NK-92 (cell line): ENCODE results near the gene TPSAB1.
"Not testable (repeated sequence)": the region's sequence is repeated elsewhere in the genome, so short reads cannot be mapped to it uniquely, and the experiment has no call there.

Experiments used
- DNase-seq: peaks from one replicate; lab custom pipeline; 2025; ENCODE audit not compliant: unreplicated experiment; lab: John Stamatoyannopoulos, UW

The TPSAB1 gene

GRCh38 chr16:1223355-1224214 lies 16.9 kb upstream of the TPSAB1 start:
- DNase-seq = no peak

DNA sequence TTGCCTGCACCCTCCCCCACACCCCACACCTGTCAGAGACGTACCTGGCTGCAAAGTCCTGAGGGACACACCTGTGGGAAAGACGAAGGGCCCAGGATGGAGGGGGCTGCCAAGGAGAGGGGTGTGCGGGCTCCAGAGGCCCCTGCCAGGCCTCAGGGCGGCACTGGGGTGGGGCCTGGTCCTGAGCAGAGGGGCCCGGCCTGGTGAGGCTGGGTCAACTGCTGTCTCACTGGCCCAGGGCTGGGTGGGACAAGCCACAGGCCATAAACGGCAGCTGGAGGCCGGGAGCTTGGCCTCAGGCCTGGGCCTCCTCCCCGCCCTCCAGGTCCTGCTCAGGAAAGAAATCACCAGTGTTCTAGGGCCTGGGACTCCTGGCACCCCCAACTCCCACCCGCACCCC lies 15.9 kb upstream of the TPSAB1 start:
- no peak for DNase-seq

- DNase-seq = no peak
Observed at GRCh38 chr16:1225051-1225451, 15.5 kb upstream of the TPSAB1 start, which contains the start of gene TPSG1. Gene TPSG1 (minus strand): TSS chr16:1225268. CDS start chr16:1225252, 16 bp downstream.

GRCh38 chr16:1225728-1226311 lies 14.7 kb upstream of the TPSAB1 start:
- DNase-seq = not testable (repeated sequence)

DNA sequence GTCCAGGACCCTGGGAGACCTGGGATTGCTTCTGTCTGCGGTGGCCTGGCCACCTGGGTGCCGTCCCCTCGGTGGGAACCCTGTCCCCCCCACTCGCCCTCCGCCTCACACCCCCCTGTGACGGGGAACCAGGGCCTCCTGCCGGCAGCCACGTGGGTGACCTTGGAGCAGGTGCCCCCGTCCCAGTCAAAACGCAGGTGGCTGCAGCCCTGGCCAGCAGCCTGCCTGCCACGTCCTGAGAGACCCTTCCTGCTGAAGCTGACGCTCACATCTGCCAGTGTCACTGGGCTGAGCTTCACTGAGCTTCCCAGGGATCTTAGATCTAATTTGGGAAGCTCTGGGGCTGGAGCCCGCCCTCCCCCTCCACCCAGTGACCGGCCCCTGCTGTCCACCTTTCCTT lies 13.8 kb upstream of the TPSAB1 start:
- not testable (repeated sequence) for DNase-seq

DNA sequence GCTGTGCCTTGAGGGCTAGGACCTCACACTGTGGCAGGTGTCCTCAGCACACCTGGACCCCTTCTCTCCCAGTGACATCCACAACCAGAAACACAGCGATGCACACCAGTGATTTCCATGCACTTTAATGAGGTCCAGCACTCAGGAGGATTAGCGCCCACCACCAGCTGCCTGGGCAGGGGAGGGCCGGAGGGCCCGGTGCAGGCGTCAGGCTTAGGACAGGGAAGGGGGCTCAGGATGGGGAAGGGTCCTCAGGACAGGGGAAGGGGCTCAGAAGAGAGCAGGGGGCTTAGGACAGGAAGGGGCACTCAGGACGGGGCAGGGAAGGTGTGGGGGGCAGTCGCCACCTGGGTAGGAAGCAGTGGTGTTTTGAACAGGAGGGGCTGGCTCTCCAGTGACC lies 12.3 kb upstream of the TPSAB1 start:
- DNase-seq = not testable (repeated sequence)

- DNase-seq = not testable (repeated sequence)
Observed at GRCh38 chr16:1229476-1229875, 11.0 kb upstream of the TPSAB1 start.

GRCh38 chr16:1230084-1230470 lies 10.4 kb upstream of the TPSAB1 start, which contains the start of gene TPSB2:
Gene TPSB2 (minus strand): TSS chr16:1230184. CDS start chr16:1229951, 233 bp downstream.
- not testable (repeated sequence) for DNase-seq

DNA sequence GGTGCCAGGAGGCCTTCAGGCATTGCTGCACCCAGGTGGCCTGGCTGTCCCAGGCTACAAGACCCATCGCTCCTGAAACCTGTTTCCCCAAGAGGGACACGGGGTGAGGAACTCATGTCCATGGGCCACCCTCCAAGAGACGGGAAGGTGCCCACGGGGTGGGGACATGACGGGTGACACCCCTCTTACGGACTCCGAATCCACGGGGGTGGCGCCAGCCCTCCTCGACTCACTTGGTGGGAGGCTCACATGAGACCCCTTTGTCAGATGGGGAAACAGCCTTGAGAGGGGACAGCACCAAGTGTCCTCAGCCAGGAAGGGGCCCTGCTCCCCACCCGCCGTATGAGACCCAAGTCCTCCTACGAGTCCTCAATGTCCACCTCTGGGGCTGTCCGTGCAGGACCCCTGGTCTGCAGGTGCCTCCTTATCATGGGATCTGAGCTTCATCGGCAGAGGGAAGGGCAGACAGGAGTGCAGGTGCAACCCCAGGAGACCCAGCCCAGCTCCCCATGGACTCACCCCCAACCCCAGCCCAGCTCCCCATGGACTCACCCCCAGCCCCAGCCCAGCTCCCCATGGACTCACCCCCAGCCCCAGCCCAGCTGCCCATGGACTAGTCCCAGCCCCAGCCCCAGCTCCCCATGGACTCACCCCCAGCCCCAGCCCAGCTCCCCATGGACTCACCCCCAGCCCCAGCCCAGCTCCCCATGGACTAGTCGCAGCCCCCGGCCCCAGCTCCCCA lies 9.9 kb upstream of the TPSAB1 start:
- not testable (repeated sequence) for DNase-seq

DNA sequence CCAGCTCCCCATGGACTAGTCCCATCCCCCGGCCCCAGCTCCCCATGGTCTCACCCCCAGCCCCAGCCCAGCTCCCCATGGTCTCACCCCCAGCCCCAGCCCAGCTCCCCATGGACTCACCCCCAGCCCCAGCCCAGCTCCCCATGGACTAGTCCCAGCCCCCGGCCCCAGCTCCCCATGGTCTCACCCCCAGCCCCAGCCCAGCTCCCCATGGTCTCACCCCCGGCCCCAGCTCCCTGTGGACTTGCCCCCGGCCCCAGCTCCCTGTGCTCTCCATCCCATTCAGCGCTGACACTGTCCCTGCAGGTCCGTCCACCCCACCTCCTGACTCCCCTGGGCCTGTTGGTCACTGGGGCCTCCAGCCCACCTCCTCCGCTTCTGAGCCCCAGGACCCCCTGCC lies 9.2 kb upstream of the TPSAB1 start:
- not testable (repeated sequence) for DNase-seq

- DNase-seq = not testable (repeated sequence)
Observed at GRCh38 chr16:1232049-1232748, 8.3 kb upstream of the TPSAB1 start.

DNA sequence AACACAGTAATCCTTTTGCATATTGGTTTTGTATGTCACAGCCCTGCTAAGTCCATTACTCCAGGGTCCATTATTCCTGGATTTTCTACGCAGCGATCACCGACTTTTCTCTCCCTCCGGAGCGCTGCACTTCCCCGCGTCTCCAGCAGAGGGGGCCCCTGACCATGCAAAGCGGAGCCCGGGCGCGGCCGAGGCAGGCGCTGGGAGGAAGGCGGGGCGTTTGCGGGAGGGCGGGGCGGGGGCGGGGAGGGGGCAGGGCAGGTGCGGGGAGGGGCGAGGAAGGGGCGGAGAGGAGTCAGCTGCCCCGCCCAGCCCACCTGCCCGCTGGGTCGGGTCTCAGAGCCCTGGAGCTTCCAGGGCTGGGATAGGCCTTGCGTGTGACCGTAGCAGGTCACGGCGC lies 3.8 kb upstream of the TPSAB1 start:
- DNase-seq = not testable (repeated sequence)

DNA sequence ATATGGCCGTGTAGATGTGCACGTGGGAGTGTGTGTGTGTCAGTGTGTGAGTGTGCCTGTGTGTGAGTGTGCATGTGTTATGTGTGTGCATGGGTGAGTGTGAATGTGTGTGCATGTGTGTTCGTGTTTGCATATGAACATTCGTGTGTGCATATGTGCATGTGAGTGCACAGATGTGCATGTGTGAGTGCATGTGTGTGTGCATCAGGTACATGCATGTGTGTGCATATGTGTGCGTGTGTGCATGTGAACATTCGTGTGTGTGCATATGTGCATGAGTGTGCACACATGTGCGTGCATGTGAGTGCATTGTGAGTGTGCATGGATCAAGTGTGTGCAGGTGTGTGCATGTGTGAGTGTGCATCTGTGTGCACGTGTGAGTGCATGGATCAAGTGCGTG lies 2.5 kb upstream of the TPSAB1 start:
- no peak for DNase-seq

DNA sequence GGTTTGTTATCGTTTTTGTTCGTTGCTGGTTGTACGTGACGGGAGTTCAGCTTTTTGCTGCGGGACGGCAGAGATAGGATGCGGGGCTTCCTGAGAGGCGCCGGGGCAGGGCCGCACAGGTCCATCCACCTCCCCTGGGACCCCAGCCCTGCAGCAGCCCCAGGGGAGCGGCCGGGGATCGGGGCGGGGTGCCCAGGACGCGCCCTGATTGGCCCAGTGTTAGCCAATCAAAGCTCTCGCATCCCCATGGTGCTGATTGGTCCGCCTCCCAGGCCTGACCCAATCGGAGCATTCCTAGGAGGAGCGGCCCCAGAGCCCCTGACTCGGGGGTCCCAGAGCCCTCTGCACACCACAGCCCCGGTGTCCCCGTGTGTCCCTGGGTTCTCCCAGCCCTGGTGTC lies 1.6 kb upstream of the TPSAB1 start:
- DNase-seq = not testable (repeated sequence)

DNA sequence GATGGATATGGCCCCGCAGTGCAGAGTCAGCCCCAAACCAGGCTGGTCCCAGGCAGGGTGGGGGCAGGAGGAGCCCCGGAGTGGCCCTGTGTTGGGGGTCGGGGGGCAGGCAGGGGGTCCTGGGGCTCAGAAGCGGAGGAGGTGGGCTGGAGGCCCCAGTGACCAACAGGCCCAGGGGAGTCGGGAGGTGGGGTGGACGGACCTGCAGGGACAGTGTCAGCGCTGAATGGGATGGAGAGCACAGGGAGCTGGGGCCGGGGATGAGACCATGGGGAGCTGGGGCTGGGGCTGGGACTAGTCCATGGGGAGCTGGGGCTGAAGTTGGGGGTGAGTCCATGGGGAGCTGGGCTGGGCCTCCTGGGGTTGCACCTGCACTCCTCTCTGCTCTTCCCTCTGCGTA lies 930 bp upstream of the TPSAB1 start:
- DNase-seq = not testable (repeated sequence)

- DNase-seq = not testable (repeated sequence)
Observed at GRCh38 chr16:1241081-1241480, 576 bp downstream of the TPSAB1 start.

GRCh38 chr16:1243363-1243762 lies 2.9 kb downstream of the TPSAB1 start:
- DNase-seq = not testable (repeated sequence)

DNA sequence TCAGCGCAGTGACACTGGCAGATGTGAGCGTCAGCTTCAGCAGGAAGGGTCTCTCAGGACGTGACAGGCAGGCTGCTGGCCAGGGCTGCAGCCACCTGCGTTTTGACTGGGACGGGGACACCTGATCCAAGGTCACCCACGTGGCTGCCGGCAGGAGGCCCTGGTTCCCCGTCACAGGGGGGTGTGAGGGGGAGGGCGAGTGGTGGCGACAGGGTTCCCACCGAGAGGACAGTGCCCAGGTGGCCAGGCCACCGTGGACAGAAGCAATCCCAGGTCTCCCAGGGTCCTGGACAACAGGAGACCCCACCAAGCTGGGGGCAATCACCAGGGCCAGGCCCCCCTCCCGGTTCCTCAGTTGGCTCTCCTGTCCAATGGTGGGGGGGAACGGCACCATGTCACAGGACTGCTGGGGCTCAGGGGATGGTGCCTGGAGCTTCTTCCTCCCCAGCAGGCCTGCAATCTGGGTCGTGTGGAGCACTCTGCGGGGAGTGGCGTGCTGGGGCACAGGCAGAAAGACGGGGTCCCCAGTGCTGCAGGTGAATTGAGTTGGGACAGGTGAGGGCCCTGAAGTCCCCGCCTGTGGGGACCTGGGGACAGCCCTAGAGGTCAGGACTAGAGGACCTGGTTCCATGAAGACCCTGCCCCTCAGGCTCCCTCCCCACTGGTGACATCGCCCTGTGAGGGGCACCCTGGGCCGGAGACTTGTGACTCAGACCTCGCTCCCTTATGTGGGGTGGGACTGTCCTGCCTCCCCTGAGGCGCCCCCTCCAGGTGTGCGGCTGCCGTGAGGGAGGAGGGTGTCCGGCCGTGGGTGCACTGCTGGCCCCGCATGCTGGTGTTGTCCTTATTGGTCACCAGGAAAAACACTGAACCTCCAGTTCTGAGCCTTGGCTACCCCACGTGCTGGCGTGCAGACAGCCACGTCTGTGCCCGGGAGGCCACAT lies 3.7 kb downstream of the TPSAB1 start:
- DNase-seq = not testable (repeated sequence)

- no peak for DNase-seq
Observed at GRCh38 chr16:1244881-1245280, 4.4 kb downstream of the TPSAB1 start.
